Neural cell (in vitro differentiated cells): ENCODE measurements around the gene TAOK3. TPM values are rescaled to one million over a fixed set of nuclear protein-coding genes. Genes with fewer than 3 reads are reported as not detected.

ENCODE experiments used
- H2AFZ ChIP-seq: fragments of 200-600, 300-800 bp; sonication (generic), shearing (Covaris generic); 2 replicates; pipeline ENCODE4 v1.6.0; 2014; ENCODE audit warnings: low read depth, mild to moderate bottlenecking, antibody characterized with exemption, low read length, moderate library complexity
- H3F3A ChIP-seq: fragments of 200-600 bp; shearing (Covaris generic); 2 replicates; pipeline ENCODE4 v1.6.1; 2016; ENCODE audit warnings: mild to moderate bottlenecking, moderate library complexity, mixed read lengths, antibody characterized with exemption, low read length; ENCODE audit not compliant: insufficient read depth, poor library complexity, severe bottlenecking
- H3K27ac ChIP-seq: fragments of 200-600, 300-800 bp; sonication (generic), shearing (Covaris generic); 2 replicates; pipeline ENCODE4 v1.5.1; 2014; ENCODE audit warnings: mild to moderate bottlenecking, low read length, moderate library complexity
- H3K27me3 ChIP-seq: fragments of 300-800, 200-600 bp; sonication (generic), shearing (Covaris generic); 2 replicates; pipeline ENCODE4 v1.6.0; 2014; ENCODE audit warnings: mild to moderate bottlenecking, low read depth, low read length, moderate library complexity; ENCODE audit not compliant: insufficient read depth
- H3K36me3 ChIP-seq: fragments of 300-800, 200-600 bp; sonication (generic), shearing (Covaris generic); 2 replicates; pipeline ENCODE4 v1.5.1; 2014; ENCODE audit warnings: mild to moderate bottlenecking, antibody characterized with exemption, low read length, moderate library complexity; ENCODE audit not compliant: insufficient read depth
- H3K4me2 ChIP-seq: fragments of 300-800, 200-600 bp; sonication (generic), shearing (Covaris generic); 2 replicates; pipeline ENCODE4 v1.6.0; 2014; ENCODE audit warnings: mild to moderate bottlenecking, low read length
- H3K4me3 ChIP-seq: fragments of 300-800, 200-600 bp; sonication (generic), shearing (Covaris generic); 2 replicates; pipeline ENCODE4 v1.5.1; 2014; ENCODE audit warnings: mild to moderate bottlenecking, low read length, moderate library complexity
- H3K79me2 ChIP-seq: fragments of 200-600 bp; shearing (Covaris generic); replicated peaks from 2 replicates; pipeline ENCODE4 v1.6.0; 2014; ENCODE audit warnings: mild to moderate bottlenecking, low read length, moderate library complexity; ENCODE audit not compliant: insufficient read depth
- H3K9ac ChIP-seq: fragments of 300-800, 200-600 bp; sonication (generic), shearing (Covaris generic); 2 replicates; pipeline ENCODE4 v1.6.1; 2016; ENCODE audit warnings: mild to moderate bottlenecking, low read length, mixed read lengths
- H3K9me2 ChIP-seq: fragments of 200-600 bp; shearing (Covaris generic); 2 replicates; pipeline ENCODE4 v1.6.1; 2016; ENCODE audit warnings: mild to moderate bottlenecking, low read length, mixed read lengths; ENCODE audit not compliant: insufficient read depth
- H3K9me3 ChIP-seq: fragments of 200-600, 300-800 bp; sonication (generic), shearing (Covaris generic); 2 replicates; pipeline ENCODE4 v1.6.1; 2016; ENCODE audit warnings: mild to moderate bottlenecking, mixed run types, low read length, moderate library complexity, mixed read lengths
- H4K20me1 ChIP-seq: fragments of 200-600 bp; shearing (Covaris generic); 2 replicates; pipeline ENCODE4 v1.6.1; 2016; ENCODE audit warnings: mild to moderate bottlenecking, mixed run types; ENCODE audit not compliant: insufficient read depth
- CTCF ChIP-seq: fragments of 450-650 bp; IDR thresholded peaks from 2 replicates; pipeline ENCODE4 v1.5.1; 2014; ENCODE audit warnings: antibody characterized with exemption, mild to moderate bottlenecking, moderate library complexity; ENCODE audit not compliant: poor library complexity, severe bottlenecking
- EP300 ChIP-seq: fragments of 450-650 bp; conservative IDR thresholded peaks from 2 replicates; pipeline ENCODE4 v1.6.1; 2014; ENCODE audit warnings: antibody characterized with exemption, mild to moderate bottlenecking, moderate library complexity; ENCODE audit not compliant: poor library complexity, severe bottlenecking
- EZH2 ChIP-seq: fragments of 200-600, 300-800 bp; shearing (Covaris generic), sonication (generic); IDR thresholded peaks from 2 replicates; pipeline ENCODE4 v1.6.1; 2014; ENCODE audit warnings: antibody characterized with exemption, low read length, borderline replicate concordance, mild to moderate bottlenecking; ENCODE audit not compliant: insufficient read depth, poor library complexity, severe bottlenecking
- MXI1 ChIP-seq: fragments of 450-650 bp; conservative IDR thresholded peaks from 2 replicates; pipeline ENCODE4 v1.6.1; 2014; ENCODE audit warnings: antibody characterized with exemption, mild to moderate bottlenecking; ENCODE audit not compliant: poor library complexity, severe bottlenecking
- POLR2AphosphoS5 ChIP-seq: IDR thresholded peaks from 2 replicates; pipeline ENCODE4 v1.6.1; 2012
- RAD21 ChIP-seq: fragments of 450-650 bp; conservative IDR thresholded peaks from 2 replicates; pipeline ENCODE4 v1.6.1; 2014; ENCODE audit warnings: antibody characterized with exemption, mild to moderate bottlenecking, moderate library complexity
- REST ChIP-seq: IDR thresholded peaks from 2 replicates; pipeline ENCODE4 v1.6.1; 2012; ENCODE audit warnings: borderline replicate concordance
- SMC3 ChIP-seq: fragments of 450-650 bp; conservative IDR thresholded peaks from 2 replicates; pipeline ENCODE4 v1.6.1; 2014; ENCODE audit warnings: antibody characterized with exemption, mild to moderate bottlenecking, moderate library complexity; ENCODE audit not compliant: poor library complexity
- TAF1 ChIP-seq: IDR thresholded peaks from 2 replicates; pipeline ENCODE4 v1.6.1; 2012; ENCODE audit warnings: low read depth
- polyA plus RNA-seq: library from polyadenylated mRNA; depleted of rRNA; stranded (reverse); fragments of >200 nt; gene quantifications from 2 replicates; pipeline ENCODE4 v1.2.3, GENCODE V29; 2014

TAOK3 gene
- polyA plus RNA-seq, 1 donor from 2014 or later: 148 TPM

- no peaks in the 10 kb centered on the region for H3K27me3 ChIP-seq
- H2AFZ ChIP-seq: no peak overlapping the region
- H4K20me1 ChIP-seq: no peaks in the 10 kb centered on the region
- H3K9me2 ChIP-seq: no peaks in the 10 kb centered on the region
- no peak overlapping the region for H3K27ac ChIP-seq
- H3F3A ChIP-seq: no peaks in the 10 kb centered on the region
- H3K4me2 ChIP-seq: no peak overlapping the region
- H3K9ac ChIP-seq: no peak overlapping the region
- no peak for TF ChIP-seq RAD21
- no peak for TF ChIP-seq TAF1
- TF ChIP-seq SMC3: no peak
- TF ChIP-seq CTCF: no peak
- H3K4me3 ChIP-seq: no peak overlapping the region
- peaks cover 6% of the 10 kb centered on the region for H3K9me3 ChIP-seq
- H3K36me3 ChIP-seq: no peaks in the 10 kb centered on the region
- H3K79me2 ChIP-seq: no peaks in the 10 kb centered on the region
Measured at GRCh38 chr12:118259079-118259478, 113.6 kb downstream of the TAOK3 start.

- Histone ChIP-seq H3K4me2 (no peak overlapping the region), H3K9me2 (no peaks in the 10 kb centered on the region), H3K79me2 (no peaks in the 10 kb centered on the region), H3F3A (no peaks in the 10 kb centered on the region), H3K36me3 (no peaks in the 10 kb centered on the region), H3K27ac (no peak overlapping the region), H3K27me3 (no peaks in the 10 kb centered on the region), H4K20me1 (no peaks in the 10 kb centered on the region), H3K9me3 (peaks cover 6% of the 10 kb centered on the region), H2AFZ (no peak overlapping the region), H3K4me3 (no peak overlapping the region), H3K9ac (no peak overlapping the region)
- TF ChIP-seq EP300 (no peak), SMC3 (no peak), REST (no peak), MXI1 (no peak), TAF1 (no peak), POLR2AphosphoS5 (no peak), CTCF (no peak), EZH2 (no peak)
Measured at GRCh38 chr12:118256352-118256751, 116.4 kb downstream of the TAOK3 start.
